GM23338 (cell line): Measurements from ENCODE around the gene TSHZ2. TPM values are rescaled to one million over a fixed set of nuclear protein-coding genes. Genes with fewer than 3 reads are reported as not detected.

ENCODE experiments used
- ATAC-seq: fragments of 200-7000 bp; cut with Tn5 transposase; 3 replicates; pipeline ENCODE4 v1.9.1; 2020
- DNase-seq: peaks from one replicate; pipeline ENCODE4 v3.0.0-alpha.2; 2015; ENCODE audit warnings: low spot score
- H2AFZ ChIP-seq: fragments of 200-600 bp; sonication (generic); 2 replicates; pipeline ENCODE4 v1.8.0; 2016; ENCODE audit warnings: antibody characterized with exemption, mild to moderate bottlenecking, moderate library complexity
- H3F3A ChIP-seq: fragments of 200-600 bp; sonication (generic); replicated peaks from 2 replicates; pipeline ENCODE4 v1.8.0; 2017; ENCODE audit warnings: antibody characterized with exemption, mixed run types, low read depth
- H3K27ac ChIP-seq: fragments of 200-600 bp; sonication (generic); 2 replicates; pipeline ENCODE4 v1.6.1; 2016; ENCODE audit warnings: low read depth
- H3K27me3 ChIP-seq: fragments of 200-600 bp; sonication (generic); 2 replicates; pipeline ENCODE4 v1.8.0; 2016; ENCODE audit warnings: mild to moderate bottlenecking, mixed run types, moderate library complexity; ENCODE audit not compliant: insufficient read depth
- H3K36me3 ChIP-seq: fragments of 200-600 bp; sonication (generic); 2 replicates; pipeline ENCODE4 v1.8.0; 2016; ENCODE audit warnings: mild to moderate bottlenecking; ENCODE audit not compliant: insufficient read depth
- H3K4me1 ChIP-seq: fragments of 200-600 bp; sonication (generic); 2 replicates; pipeline ENCODE4 v1.8.0; 2016; ENCODE audit warnings: mild to moderate bottlenecking, moderate library complexity; ENCODE audit not compliant: insufficient read depth
- H3K4me2 ChIP-seq: fragments of 200-600 bp; sonication (generic); 2 replicates; pipeline ENCODE4 v1.7.1; 2017; ENCODE audit warnings: mixed run types
- H3K4me3 ChIP-seq: fragments of 200-600 bp; sonication (generic); 2 replicates; pipeline ENCODE4 v1.6.1; 2016; ENCODE audit warnings: mixed run types
- H3K79me2 ChIP-seq: fragments of 200-600 bp; sonication (generic); replicated peaks from 2 replicates; pipeline ENCODE4 v1.8.0; 2017; ENCODE audit warnings: mild to moderate bottlenecking; ENCODE audit not compliant: insufficient read depth
- H3K9me2 ChIP-seq: fragments of 200-600 bp; sonication (generic); 2 replicates; pipeline ENCODE4 v1.8.0; 2017; ENCODE audit not compliant: insufficient read depth
- H4K20me1 ChIP-seq: fragments of 200-600 bp; sonication (generic); replicated peaks from 2 replicates; pipeline ENCODE4 v1.8.0; 2017; ENCODE audit warnings: mild to moderate bottlenecking; ENCODE audit not compliant: insufficient read depth
- H3K27ac Mint-ChIP-seq: 2 replicates; pipeline ENCODE4 v1.8.0; 2020; ENCODE audit warnings: inconsistent platforms, mild to moderate bottlenecking, moderate library complexity, mixed read lengths
- H3K27me3 Mint-ChIP-seq: 3 replicates; pipeline ENCODE4 v1.8.0; 2022; ENCODE audit warnings: low read depth, mild to moderate bottlenecking, moderate library complexity, mixed read lengths, inconsistent platforms; ENCODE audit not compliant: insufficient read depth, poor library complexity
- H3K36me3 Mint-ChIP-seq: 3 replicates; pipeline ENCODE4 v1.8.0; 2021; ENCODE audit warnings: low read depth, mild to moderate bottlenecking, inconsistent platforms, moderate library complexity, mixed read lengths
- H3K4me1 Mint-ChIP-seq: 3 replicates; pipeline ENCODE4 v1.8.0; 2020; ENCODE audit warnings: mild to moderate bottlenecking, inconsistent platforms, mixed read lengths
- H3K4me3 Mint-ChIP-seq: 3 replicates; pipeline ENCODE4 v1.8.0; 2021; ENCODE audit warnings: moderate library complexity, mild to moderate bottlenecking, inconsistent platforms, mixed read lengths
- H3K9me3 Mint-ChIP-seq: 3 replicates; pipeline ENCODE4 v1.8.0; 2020; ENCODE audit warnings: moderate library complexity, mild to moderate bottlenecking, inconsistent platforms, mixed read lengths
- CTCF ChIP-seq, 2 experiments: fragments of 200-600 bp in 1 of 2; sonication (generic) in 1 of 2; conservative IDR thresholded peaks; 2 replicates each; pipeline versions ENCODE4 v1.5.1 to v1.6.1; 2016 to 2017; ENCODE audit warnings: antibody characterized with exemption in 2 of 2, low read depth in 2 of 2, mild to moderate bottlenecking in 2 of 2, moderate library complexity in 1 of 2
- EZH2 ChIP-seq: fragments of 200-600 bp; sonication (generic); IDR thresholded peaks from one replicate; pipeline ENCODE4 v1.8.0; 2017; ENCODE audit warnings: antibody characterized with exemption, mild to moderate bottlenecking, low read depth; ENCODE audit not compliant: unreplicated experiment
- EZH2phosphoT487 ChIP-seq: fragments of 200-600 bp; sonication (generic); IDR thresholded peaks from one replicate; pipeline ENCODE4 v1.8.1; 2018; ENCODE audit warnings: antibody characterized with exemption; ENCODE audit not compliant: unreplicated experiment
- JUNB ChIP-seq: IDR thresholded peaks from one replicate; pipeline ENCODE4 v1.6.1; 2016; ENCODE audit warnings: antibody characterized with exemption; ENCODE audit not compliant: unreplicated experiment
- POLR2AphosphoS5 ChIP-seq: IDR thresholded peaks from 2 replicates; pipeline ENCODE4 v1.6.1; 2016; ENCODE audit warnings: antibody characterized with exemption, low read depth
- REST ChIP-seq: IDR thresholded peaks from one replicate; pipeline ENCODE4 v1.6.1; 2018; ENCODE audit warnings: antibody characterized with exemption; ENCODE audit not compliant: unreplicated experiment
- ZNF114 ChIP-seq: fragments of 250-450 bp; sonication (Bioruptor Pico); IDR thresholded peaks from 2 replicates; pipeline ENCODE4 v1.5.0; 2020; ENCODE audit warnings: mild to moderate bottlenecking, moderate library complexity
- ZNF331 ChIP-seq: fragments of 250-450 bp; sonication (Bioruptor Pico); IDR thresholded peaks from 2 replicates; pipeline ENCODE4 v1.5.0; 2020; ENCODE audit warnings: low read depth, mild to moderate bottlenecking, moderate library complexity
- ZNF462 ChIP-seq: fragments of 250-450 bp; sonication (Bioruptor Pico); IDR thresholded peaks from 2 replicates; pipeline ENCODE4 v1.5.0; 2020; ENCODE audit warnings: mild to moderate bottlenecking, moderate library complexity
- polyA plus RNA-seq: library from polyadenylated mRNA; unstranded; fragments of >200 nt; fragmentation: Nextera tagmentation; extraction: Ambion mirVana; gene quantifications from 2 replicates; pipeline ENCODE4 v1.2.1, GENCODE V29; 2016
- total RNA-seq: library from RNA; depleted of rRNA; stranded (reverse); fragments of >200 nt; shearing (Covaris generic); gene quantifications from 2 replicates; pipeline ENCODE4 v1.2.3, GENCODE V29; 2014

The TSHZ2 gene
- total and polyA plus RNA-seq, 2 experiments from 2014 or later = 0.49 to 1.3 TPM

- no peak overlapping the region for H3K4me2 ChIP-seq
- no peaks in the 10 kb centered on the region for H4K20me1 ChIP-seq
- Mint-ChIP-seq H3K4me3 (no peak overlapping the region), H3K27ac (no peak overlapping the region), H3K27me3 (no peaks in the 10 kb centered on the region), H3K36me3 (no peaks in the 10 kb centered on the region; the same call in 2 of the 3 replicates), H3K9me3 (no peaks in the 10 kb centered on the region; the same call in 2 of the 3 replicates), H3K4me1 (peaks cover 7% of the 10 kb centered on the region)
- H2AFZ ChIP-seq = no peak overlapping the region
- no peak for ATAC-seq
- H3K27me3 ChIP-seq = no peaks in the 10 kb centered on the region
- no peaks in the 10 kb centered on the region for H3F3A ChIP-seq
- H3K27ac ChIP-seq = no peak overlapping the region
- H3K4me1 ChIP-seq = no peaks in the 10 kb centered on the region
- no peak for DNase-seq
- no peak overlapping the region for H3K4me3 ChIP-seq
- H3K36me3 ChIP-seq = no peaks in the 10 kb centered on the region
- TF ChIP-seq EZH2 (no peak), POLR2AphosphoS5 (no peak)
- no peaks in the 10 kb centered on the region for H3K79me2 ChIP-seq
- no peaks in the 10 kb centered on the region for H3K9me2 ChIP-seq
These were observed 288.0 kb downstream of the TSHZ2 start for GRCh38 chr20:53260168-53260567.

- Mint-ChIP-seq H3K9me3 (no peaks in the 10 kb centered on the region; the same call in 2 of the 3 replicates), H3K27ac (no peak overlapping the region), H3K27me3 (no peaks in the 10 kb centered on the region), H3K4me3 (no peak overlapping the region), H3K36me3 (no peaks in the 10 kb centered on the region), H3K4me1 (peaks cover 9% of the 10 kb centered on the region)
- Histone ChIP-seq H3F3A (no peaks in the 10 kb centered on the region), H3K27ac (no peak overlapping the region), H3K79me2 (no peaks in the 10 kb centered on the region), H3K4me1 (no peaks in the 10 kb centered on the region), H3K4me2 (no peak overlapping the region), H3K4me3 (no peak overlapping the region), H3K27me3 (no peaks in the 10 kb centered on the region), H3K9me2 (no peaks in the 10 kb centered on the region), H2AFZ (no peak overlapping the region), H4K20me1 (no peaks in the 10 kb centered on the region), H3K36me3 (no peaks in the 10 kb centered on the region)
- ATAC-seq = no peak
- no peak for DNase-seq
- TF ChIP-seq REST (no peak), EZH2phosphoT487 (no peak), JUNB (no peak), POLR2AphosphoS5 (no peak), EZH2 (no peak), CTCF (conservative IDR thresholded peaks at IDR 0.05; ENCODE audit: low read depth in 2 of 2) (no peak), ZNF462 (no peak), ZNF114 (CRISPR knock-in tag) (no peak), ZNF331 (CRISPR knock-in tag) (no peak)
These were observed 288.4 kb downstream of the TSHZ2 start for GRCh38 chr20:53260591-53260990.
